G401 (cell line): ENCODE results near the gene CCS. TPM values are rescaled to one million over a fixed set of nuclear protein-coding genes. Genes with fewer than 3 reads are reported as not detected.

Experiments
- DNase-seq: peaks from one replicate; pipeline ENCODE4 v3.0.0-alpha.2; 2015; ENCODE audit warnings: low spot score
- in situ Hi-C: cut with HindIII; loops from 2 replicates; pipeline ENCODE4 v1.10.0; 2016; ENCODE audit warnings: low sequenced_read_pairs, mixed read lengths
- total RNA-seq: library from RNA; depleted of rRNA; stranded (reverse); fragments of >200 nt; shearing (Covaris generic); gene quantifications from 2 replicates; pipeline ENCODE4 v1.2.3, GENCODE V29; 2014; rRNA removed

Gene CCS
- total RNA-seq, 1 experiment from 2014 or later: 181 TPM

DNA sequence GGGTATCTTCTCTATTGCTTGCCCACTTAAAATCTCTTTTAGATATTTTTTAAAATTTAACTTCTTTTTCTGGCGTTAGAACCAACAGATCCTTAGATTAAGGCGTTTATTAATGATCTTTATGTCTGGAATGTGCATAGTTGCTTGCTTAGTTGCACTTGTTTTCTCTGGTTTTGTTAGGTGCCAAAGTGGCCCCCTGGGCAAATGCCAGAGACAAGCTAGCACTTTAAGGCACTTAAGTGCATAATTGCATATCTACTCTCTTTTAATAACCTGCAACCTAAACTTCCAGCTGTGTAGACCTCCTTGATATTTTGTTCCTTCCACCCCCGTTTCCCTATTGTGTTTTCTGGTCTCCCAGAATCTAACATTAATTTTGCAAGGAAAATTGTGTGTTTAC lies 48.8 kb downstream of the CCS start:
- DNase-seq: no peak
- in situ Hi-C loops: no loop called here

DNA sequence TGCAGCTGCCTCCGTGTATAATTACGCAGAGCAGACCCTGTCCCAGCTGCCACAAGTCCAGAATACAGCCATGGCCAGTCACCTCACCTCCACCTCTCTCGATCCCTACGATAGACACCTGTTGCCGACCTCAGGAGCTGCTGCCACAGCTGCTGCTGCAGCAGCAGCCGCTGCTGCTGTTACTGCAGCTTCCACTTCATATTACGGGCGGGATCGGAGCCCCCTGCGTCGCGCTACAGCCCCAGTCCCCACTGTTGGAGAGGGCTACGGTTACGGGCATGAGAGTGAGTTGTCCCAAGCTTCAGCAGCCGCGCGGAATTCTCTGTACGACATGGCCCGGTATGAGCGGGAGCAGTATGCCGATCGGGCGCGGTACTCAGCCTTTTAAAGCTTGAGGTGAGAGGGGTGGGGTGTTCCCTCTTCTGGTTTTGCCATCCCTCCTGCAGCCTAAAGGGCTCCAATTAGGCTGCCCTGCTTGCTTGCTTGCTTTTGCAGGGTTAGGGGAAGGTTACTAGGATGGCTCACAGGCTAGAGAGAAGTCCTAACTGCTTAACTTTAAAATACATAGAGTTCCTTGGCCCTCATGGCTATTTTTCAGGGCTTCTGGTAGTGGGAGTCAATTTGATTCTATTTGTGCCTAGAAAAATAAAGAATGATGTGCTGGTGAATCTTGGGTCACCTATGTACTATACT lies 50.9 kb downstream of the CCS start:
- DNase-seq: no peak

DNA sequence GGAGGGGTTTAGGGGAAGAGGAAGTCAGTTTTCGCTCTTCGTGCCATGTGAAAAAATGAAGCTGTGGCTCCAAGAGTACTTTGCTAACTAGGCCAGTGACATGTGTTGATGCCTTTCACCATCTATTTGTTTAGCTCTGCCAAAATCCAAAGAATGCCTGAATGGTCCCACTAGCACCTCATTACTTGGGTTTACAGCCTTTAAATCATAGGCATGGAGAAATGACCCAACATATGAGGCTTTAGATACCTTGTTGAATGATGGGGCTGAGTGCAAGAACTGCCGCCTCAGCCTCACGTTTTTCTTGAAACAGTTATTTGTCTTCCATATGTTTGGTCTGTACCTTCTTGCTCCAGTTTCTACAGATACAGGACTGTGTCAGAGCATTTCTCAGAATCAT lies 53.8 kb downstream of the CCS start:
- no peak for DNase-seq
- in situ Hi-C loops: no loop called here

More for the DNA sequence above, 50.9 kb downstream of the CCS start:
- in situ Hi-C loops: no loop called here

DNA sequence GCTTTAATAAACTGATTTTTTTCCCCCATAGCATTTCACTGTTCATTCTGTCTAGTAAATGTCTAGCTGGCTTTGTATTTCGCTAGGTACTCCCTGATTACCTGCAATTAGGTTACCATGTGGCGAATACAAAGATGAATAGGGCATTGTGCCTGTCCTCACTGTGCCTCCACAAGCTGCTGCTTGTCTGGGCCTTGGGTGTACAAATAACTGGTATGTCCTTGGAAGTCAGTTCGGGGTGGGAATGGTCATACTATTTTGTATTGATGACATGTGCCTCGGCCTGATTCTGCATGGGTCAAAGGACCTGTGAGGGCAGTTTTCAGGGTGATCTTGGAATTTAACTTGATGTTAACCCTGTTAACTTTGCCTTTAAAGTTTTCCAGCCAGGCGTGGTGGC lies 56.9 kb downstream of the CCS start:
- in situ Hi-C loops: no loop called here
- no peak for DNase-seq

DNA sequence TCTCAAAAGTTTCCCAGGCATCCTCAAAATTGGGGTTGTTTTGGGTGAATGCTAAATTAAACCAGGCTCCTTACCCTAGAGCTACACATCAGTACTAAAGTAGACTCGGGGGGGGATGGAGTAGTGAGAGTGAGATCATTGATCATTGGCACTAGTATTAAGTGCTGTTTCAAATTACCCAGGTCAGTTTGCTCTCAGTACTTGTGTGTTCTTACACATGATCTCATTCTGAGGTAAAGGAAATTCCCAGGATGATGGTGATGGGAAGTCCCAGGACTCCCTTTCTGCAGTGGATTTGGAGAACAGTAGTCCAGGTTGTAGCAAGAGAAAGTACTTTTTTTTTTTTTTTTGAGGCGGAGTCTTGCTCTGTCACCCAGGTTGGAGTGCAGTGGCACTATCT lies 58.0 kb downstream of the CCS start:
- in situ Hi-C loops: no loop called here

DNA sequence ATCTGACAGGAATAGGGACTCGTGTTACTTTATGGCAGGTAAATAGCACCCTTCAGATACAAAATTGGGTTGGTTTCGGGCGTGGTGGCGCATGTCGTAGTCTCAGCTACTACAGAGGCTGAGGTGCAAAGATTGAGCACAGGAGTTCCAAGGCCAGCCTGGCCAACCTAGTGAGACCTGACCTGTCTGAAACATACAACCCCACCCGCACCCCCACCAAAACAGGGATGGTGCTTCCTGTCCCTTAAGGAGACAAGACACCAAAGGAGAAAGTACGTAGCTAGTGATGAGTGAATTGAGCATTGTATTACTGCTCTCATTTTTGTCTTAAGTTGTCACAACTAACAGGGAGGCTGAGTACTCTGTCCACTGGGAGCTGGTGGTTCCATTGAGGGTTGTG lies 59.7 kb downstream of the CCS start:
- in situ Hi-C loops: no loop called here
- DNase-seq: no peak

More for the DNA sequence above, 58.0 kb downstream of the CCS start:
- no peak for DNase-seq

DNA sequence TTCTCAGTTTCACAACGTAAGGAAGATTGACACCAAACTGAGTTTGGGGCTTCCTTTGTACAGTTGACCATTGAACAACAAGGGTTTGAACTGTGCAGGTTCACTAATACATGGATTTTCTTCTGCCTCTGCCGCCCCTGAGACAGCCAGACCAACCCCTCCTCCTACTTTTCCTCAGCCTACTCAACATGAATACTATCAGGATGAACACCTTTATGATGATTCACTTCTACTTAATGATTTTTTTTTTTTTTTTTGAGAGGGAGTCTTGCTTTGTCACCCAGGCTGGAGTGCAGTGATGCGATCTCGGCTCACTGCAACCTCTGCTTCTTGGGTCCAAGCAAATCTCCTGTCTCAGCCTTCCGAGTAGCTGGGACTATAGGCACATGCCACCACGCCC lies 60.1 kb downstream of the CCS start:
- in situ Hi-C loops: no loop called here
- DNase-seq: no peak

Other genes starting within 250 kb of the CCS start
- 92.6 and 111 TPM in 2 replicates for gene BRMS1, start 248.1 kb upstream of the CCS start, total RNA-seq
- 22.2 and 23.7 TPM in 2 replicates for gene B4GAT1, start 245.6 kb upstream of the CCS start, total RNA-seq
- gene SLC29A2, start 221.4 kb upstream of the CCS start, total RNA-seq: 1.9 and 3.0 TPM in 2 replicates
- gene NPAS4, start 172.2 kb upstream of the CCS start, total RNA-seq: not detected in 2 replicates
- gene MRPL11, start 154.3 kb upstream of the CCS start, total RNA-seq: 129 and 148 TPM in 2 replicates
- 10.2 and 13.7 TPM in 2 replicates for gene PELI3, start 126.3 kb upstream of the CCS start, total RNA-seq
- gene DPP3, start 112.8 kb upstream of the CCS start, total RNA-seq: 140 and 160 TPM in 2 replicates
- 42.5 and 55.8 TPM in 2 replicates for gene BBS1, start 82.5 kb upstream of the CCS start, total RNA-seq
- gene ZDHHC24, start 47.1 kb upstream of the CCS start, total RNA-seq: 35.3 and 36.0 TPM in 2 replicates
- 32.1 and 42.0 TPM in 2 replicates for gene ACTN3, start 46.3 kb upstream of the CCS start, total RNA-seq
- 518 and 594 TPM in 2 replicates for gene CTSF, start 24.6 kb upstream of the CCS start, total RNA-seq
- 0.07 and 0.37 TPM in 2 replicates for gene CCDC87, start 122 bp upstream of the CCS start, total RNA-seq
- 47.7 and 68.8 TPM in 2 replicates for gene RBM14, start 23.4 kb downstream of the CCS start, total RNA-seq
- gene RBM4, start 45.5 kb downstream of the CCS start, total RNA-seq: 513 and 534 TPM in 2 replicates
- gene RBM4B, start 84.7 kb downstream of the CCS start, total RNA-seq: 4.1 and 13.0 TPM in 2 replicates
- gene SPTBN2, start 136.0 kb downstream of the CCS start, total RNA-seq: 102 and 103 TPM in 2 replicates